Lower lobe of right lung (tissue), 2 donors: ENCODE results near the gene DCAF10. TPM values are rescaled to one million over a fixed set of nuclear protein-coding genes. Genes with fewer than 3 reads are reported as not detected.
"Not testable (repeated sequence)": the region's sequence is repeated elsewhere in the genome, so short reads cannot be mapped to it uniquely, and the experiment has no call there.

Source experiments
- ATAC-seq, 2 donors: fragments of 200-7000 bp; cut with Tn5 transposase; one replicate each; pipeline ENCODE4 v1.9.1; 2020 to 2022; ENCODE audit warnings: mild to moderate bottlenecking in 2 of 2, moderate library complexity in 2 of 2
- DNase-seq: peaks from one replicate; pipeline ENCODE4 v3.0.0-alpha.2; 2020
- H3K27ac ChIP-seq: fragments of 200-600 bp; one replicate; pipeline ENCODE4 v1.8.0; 2022
- H3K27me3 ChIP-seq: fragments of 200-600 bp; one replicate; pipeline ENCODE4 v1.8.0; 2022; ENCODE audit warnings: low read depth
- H3K36me3 ChIP-seq: fragments of 200-600 bp; one replicate; pipeline ENCODE4 v1.8.0; 2022; ENCODE audit warnings: mild to moderate bottlenecking
- H3K4me1 ChIP-seq: fragments of 200-600 bp; one replicate; pipeline ENCODE4 v1.8.0; 2022
- H3K4me3 ChIP-seq: fragments of 200-600 bp; one replicate; pipeline ENCODE4 v1.8.0; 2022; ENCODE audit warnings: mild to moderate bottlenecking
- H3K9me3 ChIP-seq: fragments of 200-600 bp; one replicate; pipeline ENCODE4 v1.8.0; 2022
- intact Hi-C: fragments of 100-400 bp; cut with DNase I; formaldehyde crosslinking; loops from one replicate; pipeline ENCODE4 v1.11.0; 2022
- total RNA-seq: library from RNA; stranded (reverse); fragmentation: NEBNext Ultra II Directional; extraction: Animal tissue kit (Norgen Biotek cat#: 25700); gene quantifications from one replicate; pipeline ENCODE4 v1.2.1, GENCODE V29; 2021
- TF ChIP-seq, protein P1 (sequence below): fragments of 200-600 bp; IDR thresholded peaks from one replicate; pipeline ENCODE4 v1.8.0; 2022; ENCODE audit warnings: antibody characterized with exemption, mild to moderate bottlenecking
- donor health status: DM: no; HTN: yes; CAD: no; lungs with severe emphysema.

The DCAF10 gene
- total RNA-seq, 1 donor from 2014 or later, result 24.1 TPM

DNA sequence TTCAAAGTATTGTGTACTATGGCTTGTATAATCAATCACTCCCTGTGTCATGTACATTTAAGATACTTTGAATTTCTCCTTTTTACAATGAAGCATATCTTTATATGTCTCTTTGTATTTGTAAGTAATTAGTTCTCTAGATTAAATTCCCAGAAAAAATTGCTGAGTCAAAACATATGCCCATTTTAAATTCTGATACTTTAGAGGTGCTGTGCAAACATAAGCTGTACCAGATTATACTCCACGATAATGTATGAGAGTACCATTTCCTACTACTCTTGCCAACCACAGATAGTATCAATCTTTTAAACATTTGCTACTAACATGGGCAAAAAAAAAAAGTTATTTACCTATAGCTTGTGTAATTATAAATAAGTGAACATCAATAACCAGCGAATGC, 18.3 kb downstream of the DCAF10 start:
- ATAC-seq (no peak), DNase-seq (no peak)
- Histone ChIP-seq H3K4me1 (no peaks in the 10 kb centered on the region), H3K27ac (no peak overlapping the region), H3K4me3 (no peak overlapping the region), H3K9me3 (no peaks in the 10 kb centered on the region), H3K27me3 (no peaks in the 10 kb centered on the region), H3K36me3 (peaks cover 37% of the 10 kb centered on the region)
- intact Hi-C loops, result no loop called here
- TF ChIP-seq, protein P1, sequence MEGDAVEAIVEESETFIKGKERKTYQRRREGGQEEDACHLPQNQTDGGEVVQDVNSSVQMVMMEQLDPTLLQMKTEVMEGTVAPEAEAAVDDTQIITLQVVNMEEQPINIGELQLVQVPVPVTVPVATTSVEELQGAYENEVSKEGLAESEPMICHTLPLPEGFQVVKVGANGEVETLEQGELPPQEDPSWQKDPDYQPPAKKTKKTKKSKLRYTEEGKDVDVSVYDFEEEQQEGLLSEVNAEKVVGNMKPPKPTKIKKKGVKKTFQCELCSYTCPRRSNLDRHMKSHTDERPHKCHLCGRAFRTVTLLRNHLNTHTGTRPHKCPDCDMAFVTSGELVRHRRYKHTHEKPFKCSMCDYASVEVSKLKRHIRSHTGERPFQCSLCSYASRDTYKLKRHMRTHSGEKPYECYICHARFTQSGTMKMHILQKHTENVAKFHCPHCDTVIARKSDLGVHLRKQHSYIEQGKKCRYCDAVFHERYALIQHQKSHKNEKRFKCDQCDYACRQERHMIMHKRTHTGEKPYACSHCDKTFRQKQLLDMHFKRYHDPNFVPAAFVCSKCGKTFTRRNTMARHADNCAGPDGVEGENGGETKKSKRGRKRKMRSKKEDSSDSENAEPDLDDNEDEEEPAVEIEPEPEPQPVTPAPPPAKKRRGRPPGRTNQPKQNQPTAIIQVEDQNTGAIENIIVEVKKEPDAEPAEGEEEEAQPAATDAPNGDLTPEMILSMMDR, result no peak

DNA sequence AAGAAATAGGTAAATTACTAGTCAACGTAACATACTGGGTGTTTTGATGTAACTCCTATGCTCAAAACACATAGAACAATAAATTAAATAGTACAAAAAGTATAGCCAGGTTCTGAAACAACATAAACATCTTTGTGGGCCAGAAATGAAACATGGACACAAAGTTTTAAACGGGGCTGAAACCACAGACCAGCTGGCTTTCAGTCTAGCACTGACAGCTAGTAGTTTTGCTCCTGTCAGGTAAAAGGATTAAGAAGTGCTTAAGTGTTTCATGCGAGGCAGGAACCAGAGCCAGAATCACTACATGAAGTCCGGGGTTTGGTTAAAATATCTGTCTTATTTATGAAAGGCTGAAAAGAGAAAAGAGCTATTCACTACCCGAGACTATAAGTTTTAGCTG, 19.5 kb downstream of the DCAF10 start:
- Histone ChIP-seq H3K27me3 (no peaks in the 10 kb centered on the region), H3K36me3 (peaks cover 37% of the 10 kb centered on the region), H3K4me1 (no peaks in the 10 kb centered on the region), H3K4me3 (no peak overlapping the region), H3K27ac (no peak overlapping the region), H3K9me3 (no peaks in the 10 kb centered on the region)
- intact Hi-C loops, result no loop called here
- TF ChIP-seq, protein P1, result no peak
- DNase-seq (no peak), ATAC-seq (no peak)

DNA sequence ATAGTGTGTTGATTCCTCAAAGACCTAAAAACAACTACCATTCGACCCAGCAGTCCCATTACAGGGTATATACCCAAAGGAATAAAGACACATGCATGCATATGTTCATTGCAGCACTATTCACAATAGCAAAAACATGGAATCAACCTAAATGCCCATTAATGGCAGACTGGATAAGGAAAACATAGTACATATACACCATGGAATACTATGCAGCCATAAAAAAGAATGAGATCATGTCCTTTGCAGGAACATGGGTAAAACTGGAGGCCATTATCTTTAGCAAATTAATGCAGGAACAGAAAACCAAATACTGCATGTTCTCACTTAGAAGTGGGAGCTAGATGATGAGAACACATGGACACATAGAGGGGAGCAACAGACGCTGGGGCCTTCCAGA, 24.6 kb downstream of the DCAF10 start:
- H3K4me1 ChIP-seq, H3K9me3 ChIP-seq, ATAC-seq, DNase-seq, H3K27me3 ChIP-seq, H3K27ac ChIP-seq, intact Hi-C loops, H3K4me3 ChIP-seq: not testable (repeated sequence)
- peaks cover 67% of the 10 kb centered on the region for H3K36me3 ChIP-seq

DNA sequence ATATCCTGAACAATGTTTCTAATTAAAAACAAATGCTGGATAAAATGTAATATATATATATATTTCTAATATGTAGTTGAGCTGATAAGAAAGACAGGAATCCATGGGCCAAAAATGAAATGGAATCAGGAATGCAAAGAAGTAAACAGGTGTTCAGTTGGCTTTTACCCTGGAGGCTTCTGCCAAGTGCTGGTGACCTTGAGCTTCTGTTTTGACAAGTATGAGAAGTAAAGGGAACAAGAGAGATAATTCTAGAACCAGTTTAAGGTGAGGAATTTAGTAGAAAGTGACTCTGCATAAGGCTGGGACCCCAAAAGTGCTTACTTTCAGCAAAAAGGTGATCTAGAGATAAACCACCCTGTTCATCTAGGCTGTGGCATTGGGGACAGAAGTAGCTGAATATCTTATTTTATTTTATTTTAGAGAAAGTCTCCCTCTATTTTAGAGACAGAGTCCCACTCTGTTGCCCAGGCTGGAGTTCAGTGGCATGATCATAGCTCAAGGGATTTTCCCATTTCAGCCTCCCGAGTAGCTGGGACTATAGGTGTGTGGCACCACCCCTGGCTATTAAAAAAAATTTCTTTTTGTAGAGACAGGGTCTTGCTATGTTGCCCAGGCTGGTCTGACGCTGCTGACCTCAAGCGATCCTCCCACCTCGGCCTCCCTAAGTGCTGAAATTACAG, 27.0 kb downstream of the DCAF10 start:
- Histone ChIP-seq H3K9me3 (no peaks in the 10 kb centered on the region), H3K4me1 (no peaks in the 10 kb centered on the region), H3K36me3 (peaks cover 47% of the 10 kb centered on the region), H3K4me3 (no peak overlapping the region), H3K27me3 (no peaks in the 10 kb centered on the region), H3K27ac (no peak overlapping the region)
- TF ChIP-seq, protein P1, result no peak
- intact Hi-C loops, result no loop called here
- DNase-seq (no peak), ATAC-seq (no peak)

DNA sequence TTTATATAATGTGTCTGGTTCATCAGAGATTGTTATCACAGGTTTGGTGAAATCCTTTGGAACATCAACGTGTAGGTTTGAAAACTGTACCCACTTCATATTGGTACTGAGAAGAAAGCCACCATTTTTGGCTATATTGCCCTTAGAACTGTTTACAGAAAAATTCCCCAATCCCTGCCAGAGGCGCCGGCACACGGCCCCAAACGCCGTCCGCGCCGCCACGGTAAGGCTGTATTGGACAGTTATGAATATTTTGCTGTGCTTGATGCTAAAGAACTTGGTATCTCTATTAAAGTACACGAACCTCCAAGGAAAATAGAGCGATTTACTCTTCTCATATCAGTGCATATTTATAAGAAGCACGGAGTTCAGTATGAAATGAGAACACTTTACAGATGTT, 35.2 kb downstream of the DCAF10 start:
- Histone ChIP-seq H3K36me3 (peaks cover 11% of the 10 kb centered on the region), H3K9me3 (no peaks in the 10 kb centered on the region), H3K4me1 (no peaks in the 10 kb centered on the region), H3K27ac (no peak overlapping the region), H3K4me3 (no peak overlapping the region), H3K27me3 (no peaks in the 10 kb centered on the region)
- TF ChIP-seq, protein P1, result no peak
- DNase-seq (no peak), ATAC-seq (no peak)
- intact Hi-C loops, result no loop called here

DNA sequence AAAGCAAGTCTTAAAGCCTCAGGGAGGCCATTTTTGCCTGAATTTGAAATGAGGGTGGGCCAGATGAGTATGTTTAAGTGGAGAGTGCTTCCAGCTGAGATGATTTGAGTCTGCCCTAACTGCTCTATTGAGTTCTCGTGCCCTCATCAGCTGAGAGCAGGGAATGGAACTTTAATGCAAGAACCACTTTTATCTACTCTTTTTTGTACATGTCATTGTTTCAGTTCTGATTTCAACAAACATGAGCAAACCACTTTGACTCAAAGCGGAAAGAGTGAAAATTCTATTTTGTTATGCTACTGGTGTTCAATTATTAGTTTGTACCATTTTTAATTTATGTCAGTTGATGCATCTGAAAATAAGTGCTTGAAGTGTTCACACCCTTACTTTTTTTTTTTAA, 35.8 kb downstream of the DCAF10 start:
- Histone ChIP-seq H3K27ac (no peak overlapping the region), H3K27me3 (no peaks in the 10 kb centered on the region), H3K36me3 (peaks cover 14% of the 10 kb centered on the region), H3K4me1 (no peaks in the 10 kb centered on the region), H3K4me3 (no peak overlapping the region), H3K9me3 (no peaks in the 10 kb centered on the region)
- ATAC-seq, result no peak
- intact Hi-C loops, result no loop called here
- DNase-seq, result no peak
- TF ChIP-seq, protein P1, result no peak
